ENCODE data around the gene TNIK.

DNA sequence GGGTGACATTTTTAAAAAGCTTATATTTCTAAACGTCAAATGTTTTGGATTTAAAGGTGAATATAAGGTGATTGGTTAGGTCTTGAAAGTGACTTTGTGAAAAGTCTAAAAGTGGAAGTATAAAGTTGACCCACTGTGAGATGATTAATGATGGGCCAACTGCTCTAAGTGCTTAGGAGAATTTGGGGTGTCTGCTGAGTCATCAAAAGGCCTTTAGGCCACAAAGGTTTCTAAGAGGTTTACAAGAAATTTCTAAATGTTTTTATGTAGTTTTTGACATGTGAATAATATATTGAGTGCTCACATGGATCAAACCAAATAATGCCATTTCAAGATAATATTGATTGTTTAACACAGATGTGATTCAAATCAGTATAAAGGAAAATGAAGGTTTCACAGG lies 394.5 kb downstream of the TNIK start:
- TF ChIP-seq CTCF (IDR thresholded peaks at IDR 0.05), result no peak
- no peak for TF ChIP-seq POLR2A (IDR thresholded peaks at IDR 0.05)
